Dedifferentiated amniotic fluid mesenchymal stem cell (primary cell): ENCODE data around the gene EIF6.

ENCODE experiments used
- DNase-seq: peaks from one replicate; pipeline ENCODE4 v3.0.0-alpha.2; 2016; ENCODE audit errors: extremely low spot score

The EIF6 gene

DNA sequence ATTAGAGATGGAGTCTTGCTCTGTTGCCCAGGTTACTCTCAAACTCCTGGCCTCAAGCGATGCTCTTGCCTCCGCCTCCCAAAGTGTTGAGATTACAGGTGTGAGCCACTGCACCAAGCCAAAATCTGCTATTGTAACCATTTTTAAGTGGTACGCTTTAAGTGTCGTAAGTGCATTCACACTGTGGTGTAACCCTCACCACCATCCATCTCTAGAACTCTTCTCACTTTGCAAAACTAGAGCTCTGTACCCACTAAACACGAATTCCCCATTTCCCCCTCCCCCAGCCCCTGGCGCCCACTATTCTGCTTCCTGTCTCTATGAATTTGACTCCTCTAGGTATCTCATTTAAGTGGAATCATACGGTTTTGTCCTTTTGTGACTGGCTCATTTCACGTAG is 10.5 kb upstream of the EIF6 start:
- DNase-seq: no peak

DNA sequence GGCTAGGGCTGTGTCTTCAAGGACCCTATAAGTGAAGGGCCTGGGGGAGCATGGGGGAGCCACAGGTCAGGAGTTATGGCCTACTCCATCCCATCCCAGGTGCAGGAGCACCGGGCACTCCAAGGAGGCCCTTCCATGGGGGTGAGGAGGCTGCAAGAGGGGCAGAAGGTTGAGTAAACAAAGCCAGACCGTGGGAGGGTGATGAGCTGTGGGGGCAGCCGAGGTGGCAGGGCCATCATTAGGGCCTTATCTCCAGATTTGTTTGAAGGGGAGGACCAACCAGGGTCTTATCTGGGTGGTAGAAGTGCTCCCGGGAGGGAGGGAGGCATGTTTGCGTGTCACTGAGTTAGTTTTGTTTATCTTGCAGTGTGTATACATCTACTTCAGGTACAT is 9.7 kb upstream of the EIF6 start:
- DNase-seq: no peak

DNA sequence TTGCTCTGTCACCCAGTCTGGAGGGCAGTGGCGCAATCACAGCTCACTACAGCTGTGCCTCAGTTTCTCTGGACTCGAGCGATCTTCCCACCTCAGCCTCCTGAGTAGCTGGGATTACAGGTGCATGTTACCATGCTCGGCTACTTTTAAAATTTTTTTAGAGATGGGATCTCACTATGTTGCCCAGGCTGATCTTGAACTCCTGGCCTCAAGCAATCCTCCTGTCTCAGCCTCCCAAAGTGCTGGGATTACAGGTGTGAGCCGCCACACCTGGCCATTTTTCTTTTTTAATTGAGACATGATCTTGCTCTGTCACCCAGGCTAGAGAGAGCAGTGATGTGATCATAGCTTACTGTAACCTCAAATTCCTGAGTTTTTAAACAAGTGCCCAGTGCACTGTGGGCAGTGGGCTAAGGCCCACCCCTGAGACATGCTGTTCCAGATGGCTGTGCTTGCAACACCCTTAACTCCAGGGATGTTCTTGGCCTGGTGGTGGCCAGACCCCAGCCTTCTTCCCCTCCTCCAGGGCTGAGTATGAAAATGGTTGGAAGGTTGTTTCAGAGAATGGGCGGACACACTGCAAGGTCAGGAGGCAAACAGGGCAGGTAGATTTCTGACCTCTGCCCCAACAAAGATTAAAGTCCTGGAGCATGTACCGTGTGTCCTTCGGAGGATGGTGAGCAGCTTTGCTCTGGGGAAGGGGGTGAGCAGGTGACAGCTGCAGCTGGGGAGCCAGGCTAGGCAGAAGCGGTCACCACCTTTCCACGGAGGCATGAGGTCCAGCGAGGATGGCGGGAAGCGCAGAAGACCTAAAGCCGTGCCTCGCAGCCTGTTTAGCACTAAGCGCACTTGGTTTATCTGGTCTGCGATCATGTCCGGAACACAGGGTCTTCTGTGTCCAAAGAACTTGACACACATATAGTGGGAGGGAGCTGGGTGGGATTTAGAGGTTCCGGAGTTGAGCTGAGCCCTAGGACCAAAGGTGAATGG is 9.0 kb upstream of the EIF6 start:
- no peak for DNase-seq

GRCh38 chr20:35292504-35293285 is 8.1 kb upstream of the EIF6 start:
- DNase-seq: no peak

- DNase-seq: no peak
Observed at GRCh38 chr20:35291654-35292503, 7.3 kb upstream of the EIF6 start, which contains the start of gene FAM83C. Gene FAM83C, minus strand, starts transcription at chr20:35292425. Its CDS starts 121 bp downstream, at chr20:35292304.

DNA sequence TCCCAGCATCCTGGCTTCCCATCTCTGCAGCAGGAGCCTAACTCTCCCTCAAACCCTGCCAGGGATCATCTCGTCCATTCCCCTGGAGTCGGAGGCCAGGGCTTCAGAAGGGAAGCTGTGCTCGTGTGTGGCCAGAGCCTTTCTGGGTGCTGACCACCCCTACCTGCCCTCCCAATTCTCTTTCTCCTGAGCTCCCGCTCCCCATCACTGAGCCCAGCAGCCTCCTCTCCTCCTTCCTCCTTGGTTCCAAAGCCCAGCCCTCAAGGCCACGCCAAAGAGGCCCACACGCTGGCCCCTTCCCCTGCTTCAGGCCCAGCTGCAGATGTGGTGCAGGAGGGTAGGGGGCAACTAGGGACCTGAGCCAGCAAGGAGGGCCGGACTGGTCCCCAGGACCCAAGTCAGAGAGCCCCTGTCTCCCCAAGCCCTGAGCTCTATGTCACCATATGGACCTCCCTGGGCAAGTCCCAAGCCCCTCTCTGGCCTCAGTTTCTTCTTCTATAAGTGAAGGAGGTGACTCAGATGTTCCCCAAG is 6.4 kb upstream of the EIF6 start:
- no peak for DNase-seq

DNA sequence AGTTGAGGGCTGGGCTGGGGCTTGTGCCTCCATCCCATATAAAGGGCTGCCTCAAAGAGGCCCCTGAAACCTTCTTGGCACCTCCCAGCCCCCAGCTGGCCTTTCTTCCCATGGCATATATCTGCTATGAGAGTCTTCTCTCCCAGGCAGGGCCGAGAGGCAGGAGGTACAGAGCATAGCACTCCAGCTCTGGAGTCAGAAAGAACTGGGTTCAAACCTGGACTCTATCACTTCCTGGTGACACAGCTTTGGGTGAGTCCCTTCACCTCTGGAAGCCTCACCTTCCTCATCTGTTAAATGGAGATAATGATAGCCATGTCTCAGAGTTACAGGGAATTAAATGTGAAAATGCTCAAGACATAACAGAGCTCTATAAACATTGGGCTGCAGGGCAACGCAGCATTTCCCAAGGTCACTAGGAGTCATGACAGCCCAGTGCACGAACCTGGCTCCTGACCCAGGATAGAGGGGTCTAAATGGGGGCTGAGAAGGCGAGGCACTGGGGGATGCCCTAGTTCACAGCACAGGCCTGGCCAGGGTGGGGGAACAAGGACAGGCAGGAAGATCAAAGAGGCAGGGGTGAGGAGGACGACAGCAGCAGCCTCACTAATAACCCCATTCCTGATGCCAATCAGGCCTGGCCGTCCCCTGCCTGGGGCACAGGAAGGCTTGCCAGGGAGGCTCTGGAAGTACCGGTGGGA is 5.8 kb upstream of the EIF6 start:
- no peak for DNase-seq

DNA sequence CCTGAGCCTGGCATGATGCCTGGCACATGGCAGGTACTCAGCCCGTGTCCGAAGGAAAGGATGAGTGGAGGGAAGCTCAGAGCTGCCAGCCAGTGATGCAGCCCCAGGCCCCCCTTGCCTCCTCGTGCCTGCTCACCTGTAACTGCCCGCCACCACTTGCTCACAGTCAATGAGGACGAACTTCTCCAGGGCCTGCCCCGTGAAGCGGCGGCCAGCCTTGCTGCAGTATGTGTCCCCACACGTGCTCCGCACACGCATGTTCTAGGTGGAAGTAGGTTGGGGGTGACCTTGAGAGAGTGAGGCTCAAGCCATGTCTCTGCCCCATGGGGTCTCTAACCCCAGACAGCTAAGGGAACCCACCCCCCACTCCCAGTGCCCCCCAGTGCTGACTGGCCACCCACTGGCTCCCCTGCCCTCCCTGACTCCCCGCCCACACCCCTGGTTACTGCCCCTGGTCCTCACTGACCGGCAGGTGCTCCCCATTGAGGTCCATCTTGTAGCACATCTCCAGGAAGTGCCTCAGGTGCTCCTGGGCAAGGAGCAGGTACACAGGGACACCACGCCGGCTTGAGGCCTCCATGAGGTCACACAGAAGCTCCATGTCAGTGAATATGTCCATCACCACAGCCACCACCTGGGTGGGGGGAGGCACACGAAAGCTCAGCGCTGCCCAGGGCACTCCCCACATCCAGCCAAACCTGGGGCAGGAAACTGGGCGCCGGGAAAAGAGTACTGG is 3.9 kb upstream of the EIF6 start:
- DNase-seq: no peak

- no peak for DNase-seq
Observed at GRCh38 chr20:35287509-35288324, 3.1 kb upstream of the EIF6 start.

DNA sequence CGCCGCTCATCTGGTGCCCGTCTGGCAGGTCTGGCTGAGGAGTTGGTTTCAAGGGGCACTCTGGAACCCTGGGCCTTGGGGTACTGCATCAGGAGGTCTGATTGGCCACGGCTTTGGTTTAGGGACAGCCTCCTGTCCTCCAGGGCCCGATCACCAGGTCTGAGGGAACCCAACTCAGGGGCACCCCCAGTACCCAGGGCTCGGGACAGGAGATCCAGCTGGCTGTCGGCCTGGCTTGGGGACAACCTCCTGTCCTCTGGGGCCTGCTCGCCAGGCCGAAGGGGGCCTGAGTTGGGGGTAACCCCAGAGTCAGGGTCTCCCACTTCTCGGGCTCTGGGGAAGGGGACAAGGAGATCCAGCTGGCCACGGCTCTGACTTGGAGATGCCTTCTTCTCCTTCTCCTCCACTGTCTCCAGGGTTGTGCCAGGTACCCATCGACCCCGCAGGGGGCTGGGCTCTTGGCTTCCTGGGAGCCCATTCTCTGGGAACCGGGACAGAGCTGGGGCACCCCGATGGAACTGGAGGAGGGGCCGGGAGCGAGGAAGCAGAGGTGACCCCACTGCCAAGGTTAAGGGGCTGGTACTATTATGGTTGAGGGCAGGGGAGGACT is 2.4 kb upstream of the EIF6 start:
- no peak for DNase-seq

GRCh38 chr20:35286077-35286898 is 1.7 kb upstream of the EIF6 start:
- DNase-seq: no peak

DNA sequence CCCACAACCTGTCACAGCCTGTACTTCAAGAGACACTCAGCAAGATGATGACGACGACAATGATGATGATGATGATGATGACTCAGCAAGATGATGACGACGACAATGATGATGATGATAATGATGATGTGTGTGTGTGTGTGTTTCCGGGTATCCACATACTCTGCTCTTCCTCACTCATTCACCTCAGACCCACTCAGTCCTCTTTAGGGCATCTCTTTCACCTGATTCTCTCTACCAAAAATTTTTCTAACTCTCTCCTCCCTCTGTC is 1.2 kb upstream of the EIF6 start:
- no peak for DNase-seq

- DNase-seq: no peak
Observed at GRCh38 chr20:35284992-35285805, 627 bp upstream of the EIF6 start.

DNA sequence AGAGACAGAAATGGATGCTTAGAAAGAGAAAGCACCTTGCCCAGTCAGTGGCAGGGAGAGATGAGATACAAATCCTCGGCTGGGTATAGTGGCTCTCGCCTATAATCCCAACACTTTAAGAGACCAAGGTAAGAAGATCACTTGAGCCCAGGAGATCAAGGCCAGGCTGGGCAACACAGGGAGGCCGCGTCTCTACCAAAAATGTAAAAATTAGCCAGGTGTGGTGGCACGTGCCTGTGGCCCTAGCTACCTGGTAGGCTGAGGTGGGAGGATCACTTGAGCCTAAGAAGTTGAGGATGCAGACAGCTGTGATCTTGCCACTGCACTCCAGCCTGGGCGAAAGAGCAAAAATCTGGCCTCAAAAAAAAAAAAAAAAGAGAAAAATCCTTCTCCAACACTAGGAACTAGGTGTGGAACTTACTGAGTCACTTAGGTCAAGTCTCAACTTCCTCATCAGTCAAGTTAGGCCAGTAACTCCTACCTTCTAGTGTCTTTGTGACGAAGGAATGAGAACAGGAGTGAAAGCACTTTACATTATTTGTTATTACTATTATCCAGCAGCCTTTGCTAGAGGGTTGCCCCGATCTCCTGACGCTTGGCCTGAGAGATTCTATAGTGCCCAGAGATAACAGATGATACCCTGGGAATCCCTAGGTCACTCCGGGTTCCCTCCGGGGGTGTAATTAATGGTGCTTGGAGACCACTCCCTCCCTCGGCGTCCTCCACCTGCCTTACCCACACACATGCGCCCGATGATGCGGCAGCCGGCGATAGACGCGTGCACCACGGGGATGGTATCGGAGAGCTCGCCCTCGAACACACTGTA is 918 bp downstream of the EIF6 start:
- DNase-seq: no peak

GRCh38 chr20:35281506-35282101 is 3.0 kb downstream of the EIF6 start:
- DNase-seq: no peak

GRCh38 chr20:35280523-35280922 is 4.0 kb downstream of the EIF6 start:
- no peak for DNase-seq
